H1 (cell line): ENCODE results near the gene MTARC1. TPM values are rescaled to one million over a fixed set of nuclear protein-coding genes. Genes with fewer than 3 reads are reported as not detected.

Experiments
- CTCF ChIA-PET: fragments of 300-600 bp; sonication (Branson Sonifier 250); formaldehyde crosslinking; loops from one replicate; lab custom pipeline; 2021; ENCODE audit not compliant: partially characterized antibody; lab: Charles Lee
- POLR2A ChIA-PET: fragments of 300-600 bp; sonication (Branson Sonifier 250); formaldehyde crosslinking; loops from one replicate; lab custom pipeline; 2021; ENCODE audit warnings: inconsistent platforms; ENCODE audit not compliant: partially characterized antibody; lab: Charles Lee
- DNase-seq, 2 experiments: peaks; one replicate each; pipeline versions ENCODE4 v3.0.0 to v3.0.0-alpha.2; 2010 to 2022; ENCODE audit warnings: low spot score in 2 of 2, low read depth in 1 of 2, mixed read lengths in 1 of 2
- FAIRE-seq: peaks from 2 replicates; lab custom pipeline; 2011; peaks lifted over from hg19 to GRCh38; lab: Jason Lieb, UNC
- H2AFZ ChIP-seq: 2 replicates; pipeline ENCODE4 v1.8.1; 2012; ENCODE audit warnings: low read length, inconsistent platforms
- H2AK5ac ChIP-seq: 2 replicates; pipeline ENCODE4 v1.6.1; 2013; ENCODE audit warnings: low read depth, low read length
- H2BK120ac ChIP-seq: replicated peaks from 2 replicates; pipeline ENCODE3; 2013; ENCODE audit warnings: low read depth, low read length, inconsistent platforms
- H2BK12ac ChIP-seq: 2 replicates; pipeline ENCODE4 v1.6.1; 2013; ENCODE audit warnings: low read depth, low read length
- H2BK15ac ChIP-seq: 2 replicates; pipeline ENCODE4 v1.6.1; 2013; ENCODE audit warnings: low read length
- H2BK20ac ChIP-seq: 2 replicates; pipeline ENCODE4 v1.6.1; 2013; ENCODE audit warnings: low read length
- H2BK5ac ChIP-seq: 2 replicates; pipeline ENCODE4 v1.6.1; 2013; ENCODE audit warnings: low read depth, low read length
- H3K14ac ChIP-seq: 2 replicates; pipeline ENCODE4 v1.6.1; 2013; ENCODE audit warnings: inconsistent platforms; ENCODE audit not compliant: insufficient read length
- H3K18ac ChIP-seq: 2 replicates; pipeline ENCODE4 v1.6.1; 2013; ENCODE audit warnings: low read length; ENCODE audit errors: extremely low read depth
- H3K23ac ChIP-seq: 2 replicates; pipeline ENCODE4 v1.6.1; 2013; ENCODE audit warnings: inconsistent platforms; ENCODE audit not compliant: insufficient read length
- H3K23me2 ChIP-seq: 2 replicates; pipeline ENCODE4 v1.6.1; 2013; ENCODE audit warnings: low read depth, low read length
- H3K27ac ChIP-seq: 2 replicates; pipeline ENCODE4 v1.6.1; 2011; ENCODE audit warnings: low read depth, low read length, inconsistent platforms
- H3K27me3 ChIP-seq, 4 experiments: replicated peaks in 1 of 4; 1 replicate in 1 of 4; 2 replicates in 3 of 4; pipeline versions ENCODE4 v1.6.1 to v1.8.1; 2011 to 2013; ENCODE audit warnings: low read length in 3 of 4, mild to moderate bottlenecking in 3 of 4, inconsistent platforms in 2 of 4, mixed read lengths in 2 of 4, moderate library complexity in 1 of 4; ENCODE audit not compliant: control insufficient read depth in 3 of 4, insufficient read depth in 3 of 4; ENCODE audit errors: extremely low read depth in 1 of 4
- H3K36me3 ChIP-seq, 4 experiments: 2 replicates each; pipeline versions ENCODE4 v1.6.1 to v1.8.1; 2011 to 2013; ENCODE audit warnings: mild to moderate bottlenecking in 4 of 4, low read length in 3 of 4, moderate library complexity in 2 of 4, control low read depth in 1 of 4, inconsistent platforms in 1 of 4; ENCODE audit not compliant: insufficient read depth in 4 of 4, control insufficient read depth in 2 of 4
- H3K4ac ChIP-seq: replicated peaks from 2 replicates; pipeline ENCODE3; 2013; ENCODE audit warnings: low read length, low read depth, mixed read lengths, inconsistent platforms; ENCODE audit not compliant: insufficient read length
- H3K4me1 ChIP-seq, 4 experiments: replicated peaks in 1 of 4; 1 replicate in 1 of 4; 2 replicates in 3 of 4; pipeline versions ENCODE4 v1.6.1 to v1.8.1; 2011 to 2013; ENCODE audit warnings: low read length in 3 of 4, inconsistent platforms in 2 of 4, mixed read lengths in 1 of 4; ENCODE audit not compliant: insufficient read depth in 4 of 4, control insufficient read depth in 3 of 4
- H3K4me2 ChIP-seq, 2 experiments: 2 replicates each; pipeline versions ENCODE4 v1.6.1 to v1.8.1; 2011 to 2013; ENCODE audit warnings: low read depth in 2 of 2, low read length in 2 of 2, control low read depth in 1 of 2, inconsistent platforms in 1 of 2, mild to moderate bottlenecking in 1 of 2; ENCODE audit not compliant: insufficient read depth in 1 of 2
- H3K4me3 ChIP-seq, 4 experiments: fragments of 200-600, 300-600 bp in 1 of 4; sonication (generic), shearing (Covaris generic), sonication (Bioruptor Twin) in 1 of 4; 2 replicates each; pipeline versions ENCODE4 v1.5.1 to v1.8.1; 2011 to 2016; ENCODE audit warnings: low read length in 4 of 4, low read depth in 3 of 4, control low read depth in 2 of 4, inconsistent platforms in 2 of 4, mild to moderate bottlenecking in 2 of 4, mixed read lengths in 1 of 4, moderate library complexity in 1 of 4; ENCODE audit not compliant: insufficient read depth in 2 of 4; ENCODE audit errors: extremely low read depth in 1 of 4
- H3K56ac ChIP-seq: replicated peaks from 2 replicates; pipeline ENCODE3; 2013; ENCODE audit warnings: low read depth, mild to moderate bottlenecking, mixed read lengths, low read length, inconsistent platforms; ENCODE audit not compliant: insufficient read length
- H3K79me1 ChIP-seq: 2 replicates; pipeline ENCODE4 v1.6.1; 2013; ENCODE audit warnings: low read depth, low read length, control low read depth
- H3K79me2 ChIP-seq, 2 experiments: 2 replicates each; pipeline versions ENCODE4 v1.6.1 to v1.8.1; 2012 to 2013; ENCODE audit warnings: low read length in 2 of 2, mild to moderate bottlenecking in 2 of 2, inconsistent platforms in 1 of 2; ENCODE audit not compliant: insufficient read depth in 2 of 2, control insufficient read depth in 1 of 2
- H3K9ac ChIP-seq, 4 experiments: replicated peaks in 1 of 4; 1 replicate in 1 of 4; 2 replicates in 3 of 4; pipeline versions ENCODE4 v1.6.1 to v1.8.1; 2011 to 2013; ENCODE audit warnings: low read depth in 3 of 4, low read length in 3 of 4, control low read depth in 2 of 4, mild to moderate bottlenecking in 2 of 4, moderate library complexity in 2 of 4, inconsistent platforms in 1 of 4; ENCODE audit errors: extremely low read depth in 1 of 4
- H3K9me3 ChIP-seq, 2 experiments: 2 replicates each; pipeline versions ENCODE4 v1.6.1 to v1.8.1; 2012 to 2013; ENCODE audit warnings: mild to moderate bottlenecking in 2 of 2, moderate library complexity in 2 of 2, control low read depth in 1 of 2, inconsistent platforms in 1 of 2, low read depth in 1 of 2, low read length in 1 of 2, mixed read lengths in 1 of 2; ENCODE audit not compliant: insufficient read depth in 2 of 2
- H4K20me1 ChIP-seq, 2 experiments: replicated peaks in 1 of 2; 2 replicates each; pipeline versions ENCODE3 to v1.8.1; 2011 to 2013; ENCODE audit warnings: inconsistent platforms in 2 of 2, low read length in 2 of 2, mild to moderate bottlenecking in 1 of 2; ENCODE audit not compliant: insufficient read depth in 2 of 2, control insufficient read depth in 1 of 2
- H4K5ac ChIP-seq: 2 replicates; pipeline ENCODE4 v1.6.1; 2013; ENCODE audit warnings: low read length, low read depth, mixed read lengths, inconsistent platforms; ENCODE audit not compliant: insufficient read length
- H4K8ac ChIP-seq: 2 replicates; pipeline ENCODE4 v1.8.0; 2013; ENCODE audit warnings: mild to moderate bottlenecking, moderate library complexity, low read length, inconsistent platforms; ENCODE audit not compliant: insufficient read depth; ENCODE audit errors: extremely low read depth
- H4K91ac ChIP-seq: replicated peaks from 2 replicates; pipeline ENCODE3; 2013; ENCODE audit warnings: low read length, mixed read lengths, inconsistent platforms; ENCODE audit not compliant: insufficient read length
- ASH2L ChIP-seq: fragments of 200-600, 300-600 bp; sonication (generic); IDR thresholded peaks from one replicate; pipeline ENCODE4 v1.7.1; 2017; ENCODE audit warnings: low read length
- BACH1 ChIP-seq: IDR thresholded peaks from 2 replicates; pipeline ENCODE4 v1.6.1; 2012; ENCODE audit warnings: low read length, improper control_type of control experiment
- CBX5 ChIP-seq: fragments of 300-800, 300-1000 bp; sonication (generic); IDR thresholded peaks from 2 replicates; pipeline ENCODE4 v1.7.1; 2016; ENCODE audit warnings: antibody characterized with exemption, low read length, low read depth
- EZH2 ChIP-seq: fragments of 200-600 bp; sonication (generic); IDR thresholded peaks from 2 replicates; pipeline ENCODE4 v1.7.1; 2012; ENCODE audit warnings: low read depth, mild to moderate bottlenecking, moderate library complexity, low read length, inconsistent platforms; ENCODE audit not compliant: severe bottlenecking
- HDAC2 ChIP-seq, 2 experiments: fragments of 300-600 bp in 1 of 2; sonication (generic) in 1 of 2; IDR thresholded peaks; 2 replicates each; pipeline ENCODE4 v1.6.1; 2011 to 2012; ENCODE audit warnings: low read depth in 2 of 2, low read length in 2 of 2, mild to moderate bottlenecking in 2 of 2, moderate library complexity in 2 of 2, borderline replicate concordance in 1 of 2, inconsistent platforms in 1 of 2
- JUND ChIP-seq: IDR thresholded peaks from 2 replicates; pipeline ENCODE4 v1.6.1; 2011; ENCODE audit warnings: mild to moderate bottlenecking, improper control_type of control experiment, low read length
- KDM1A ChIP-seq: fragments of 200-600, 300-600 bp; sonication (generic); IDR thresholded peaks from 2 replicates; pipeline ENCODE4 v1.7.1; 2016; ENCODE audit warnings: mild to moderate bottlenecking, low read length, borderline replicate concordance
- KDM5A ChIP-seq: fragments of 200-600 bp; IDR thresholded peaks from 2 replicates; pipeline ENCODE4 v1.7.1; 2012; ENCODE audit warnings: mild to moderate bottlenecking, low read length, inconsistent platforms, mixed read lengths
- POLR2A ChIP-seq, 2 experiments: IDR thresholded peaks; 1 replicate in 1 of 2; 2 replicates in 1 of 2; pipeline ENCODE4 v1.6.1; 2011; ENCODE audit warnings: low read depth in 2 of 2, low read length in 2 of 2, mild to moderate bottlenecking in 2 of 2; ENCODE audit errors: control extremely low read depth in 1 of 2
- WGBS, 2 experiments: shearing (Covaris generic) in 1 of 2; methylation state at CpG; one replicate each; pipeline versions ENCODE4 v1.1.6 to v1.1.7; 2013 to 2015; ENCODE audit warnings: low lambda C conversion rate in 2 of 2, mixed read lengths in 2 of 2, inconsistent platforms in 1 of 2, low coverage in 1 of 2, missing lambda C conversion rate in 1 of 2; ENCODE audit not compliant: insufficient replicate concordance in 2 of 2, insufficient coverage in 1 of 2, insufficient read length in 1 of 2; ENCODE audit errors: extremely low coverage in 1 of 2, missing lambda C conversion rate in 1 of 2; 5-methylcytosine and 5-hydroxymethylcytosine counted together
- polyA plus RNA-seq, 7 experiments: library from polyadenylated mRNA; depleted of rRNA in 3 of 7; stranded (reverse) in 5 of 7; unstranded in 2 of 7; fragments of >200 nt in 5 of 7; fragments of 200-250 nt in 2 of 7; gene quantifications; 1 replicate in 5 of 7; 2 replicates in 1 of 7; 4 replicates in 1 of 7; pipeline versions ENCODE4 v1.2.1 to v1.2.3, GENCODE V29; 2011 to 2013; ENCODE audit warnings: missing spikeins in 2 of 7, mixed read lengths in 2 of 7
- total RNA-seq: library from RNA; stranded (reverse); fragmentation: NEBNext Ultra II Directional; extraction: Animal tissue kit (Norgen Biotek cat#: 25700); gene quantifications from 2 replicates; pipeline ENCODE4 v1.2.1, GENCODE V29; 2021
- TF ChIP-seq, protein P1 (sequence below): IDR thresholded peaks from 2 replicates; pipeline ENCODE4 v1.6.1; 2012; ENCODE audit warnings: low read length, inconsistent platforms
- TF ChIP-seq, protein P2 (sequence below): IDR thresholded peaks from 2 replicates; pipeline ENCODE4 v1.6.1; 2011; ENCODE audit warnings: low read length, improper control_type of control experiment

Gene MTARC1
- total and polyA plus RNA-seq, 2 of the 8 experiments (the other 6 are each of a cell fraction or from before 2014, with no cell fraction given) = 17.2 to 46.2 TPM

DNA sequence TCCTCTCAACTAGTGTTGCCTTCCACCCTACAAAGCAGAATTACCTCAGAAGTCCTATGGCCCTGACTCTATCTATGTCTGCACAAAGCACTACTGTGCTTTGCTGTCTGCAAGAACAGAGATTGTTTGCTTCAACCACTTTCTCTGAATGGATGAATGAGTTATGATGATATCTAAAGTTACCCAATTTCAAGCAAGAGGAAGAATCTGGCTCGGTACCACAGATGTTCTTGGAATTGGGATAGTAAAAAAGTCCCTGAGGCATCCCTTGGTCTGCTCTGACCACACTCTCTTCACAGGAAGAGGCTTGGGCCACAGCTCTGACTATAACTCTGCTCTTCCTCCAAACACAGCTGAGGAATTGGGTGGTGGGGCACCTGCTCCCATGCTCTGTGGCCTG, 31.2 kb downstream of the MTARC1 start:
- WGBS, 2 experiments = 88% methylated on average over 1 of the region's 1 CpG; no CpG with 5 or more reads in 1 of the 2 experiments
- no peaks in the 10 kb centered on the region for H3K79me1 ChIP-seq
- FAIRE-seq (no peak), DNase-seq (no peak)
- no peak overlapping the region for H2AFZ ChIP-seq
- H2AK5ac ChIP-seq = no peak overlapping the region
- H3K23me2 ChIP-seq = no peaks in the 10 kb centered on the region
- H3K4me2 ChIP-seq = no peak overlapping the region
- CTCF ChIA-PET = interaction anchor here (1.1 to 2.5 kb wide), 3 partner anchors 8 to 55 kb away, joined by 3 to 15 read pairs (median 5); no protein-coding TSS in a partner anchor
- H2BK20ac ChIP-seq = no peak overlapping the region
- no peak overlapping the region for H3K14ac ChIP-seq
- H3K9me3 ChIP-seq = no peaks in the 10 kb centered on the region
- no peaks in the 10 kb centered on the region for H3K27me3 ChIP-seq
- peaks cover 0 to 10% (median 3%) of the 10 kb centered on the region in 4 experiments; a peak in 2 of 8 replicates for H3K36me3 ChIP-seq
- no peak overlapping the region for H3K56ac ChIP-seq
- no peak overlapping the region for H3K27ac ChIP-seq
- H3K9ac ChIP-seq = no peak overlapping the region
- H3K79me2 ChIP-seq = no peaks in the 10 kb centered on the region
- H3K4me3 ChIP-seq = no peak overlapping the region
- no peak overlapping the region; the same call in 1 of the 2 replicates for H3K18ac ChIP-seq
- H2BK12ac ChIP-seq = no peak overlapping the region
- H4K5ac ChIP-seq = no peak overlapping the region
- no peak overlapping the region for H2BK15ac ChIP-seq
- H4K8ac ChIP-seq = no peak overlapping the region
- no peak overlapping the region for H3K23ac ChIP-seq
- no peak overlapping the region for H4K91ac ChIP-seq
- POLR2A ChIA-PET = interaction anchor here (1.0 to 1.1 kb wide), 2 partner anchors 14 to 32 kb away, joined by 3 read pairs; partner anchors contain the start of gene MTARC1
- H4K20me1 ChIP-seq = no peaks in the 10 kb centered on the region
- peaks cover 0 to 8% (median 3%) of the 10 kb centered on the region in 4 experiments; a peak in 3 of 7 replicates for H3K4me1 ChIP-seq
- no peak overlapping the region for H2BK5ac ChIP-seq
- H3K4ac ChIP-seq = no peak overlapping the region
- no peak overlapping the region for H2BK120ac ChIP-seq
- TF ChIP-seq POLR2A (IDR thresholded peaks at IDR 0.05; ENCODE audit: control extremely low read depth in 1 of 2, low read depth in 2 of 2, low read length in 2 of 2) = no peak
- TF ChIP-seq, protein P1, sequence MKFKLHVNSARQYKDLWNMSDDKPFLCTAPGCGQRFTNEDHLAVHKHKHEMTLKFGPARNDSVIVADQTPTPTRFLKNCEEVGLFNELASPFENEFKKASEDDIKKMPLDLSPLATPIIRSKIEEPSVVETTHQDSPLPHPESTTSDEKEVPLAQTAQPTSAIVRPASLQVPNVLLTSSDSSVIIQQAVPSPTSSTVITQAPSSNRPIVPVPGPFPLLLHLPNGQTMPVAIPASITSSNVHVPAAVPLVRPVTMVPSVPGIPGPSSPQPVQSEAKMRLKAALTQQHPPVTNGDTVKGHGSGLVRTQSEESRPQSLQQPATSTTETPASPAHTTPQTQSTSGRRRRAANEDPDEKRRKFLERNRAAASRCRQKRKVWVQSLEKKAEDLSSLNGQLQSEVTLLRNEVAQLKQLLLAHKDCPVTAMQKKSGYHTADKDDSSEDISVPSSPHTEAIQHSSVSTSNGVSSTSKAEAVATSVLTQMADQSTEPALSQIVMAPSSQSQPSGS = no peak
- TF ChIP-seq ASH2L = no peak
- TF ChIP-seq HDAC2 (IDR thresholded peaks at IDR 0.05; ENCODE audit: borderline replicate concordance in 1 of 2, low read depth in 2 of 2, low read length in 2 of 2) = no peak
- TF ChIP-seq KDM1A = no peak
- no peak for TF ChIP-seq JUND
- no peak for TF ChIP-seq BACH1
- no peak for TF ChIP-seq EZH2
- TF ChIP-seq, protein P2, sequence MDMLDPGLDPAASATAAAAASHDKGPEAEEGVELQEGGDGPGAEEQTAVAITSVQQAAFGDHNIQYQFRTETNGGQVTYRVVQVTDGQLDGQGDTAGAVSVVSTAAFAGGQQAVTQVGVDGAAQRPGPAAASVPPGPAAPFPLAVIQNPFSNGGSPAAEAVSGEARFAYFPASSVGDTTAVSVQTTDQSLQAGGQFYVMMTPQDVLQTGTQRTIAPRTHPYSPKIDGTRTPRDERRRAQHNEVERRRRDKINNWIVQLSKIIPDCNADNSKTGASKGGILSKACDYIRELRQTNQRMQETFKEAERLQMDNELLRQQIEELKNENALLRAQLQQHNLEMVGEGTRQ = no peak
- no peak for TF ChIP-seq KDM5A
- TF ChIP-seq CBX5 = no peak
